ENCODE results near the gene CCDC7. TPM values are rescaled to one million over a fixed set of nuclear protein-coding genes. Genes with fewer than 3 reads are reported as not detected.

Gene CCDC7
- total RNA-seq, 1 experiment from 2014 or later, result 1.9 TPM

- ChIA-PET CTCF (no interaction called here), POLR2A (no interaction called here)
- peaks cover 15% of the 10 kb centered on the region for H3K9me3 Mint-ChIP-seq
- no peak for TF ChIP-seq ZBTB21 (CRISPR knock-in tag; IDR thresholded peaks at IDR 0.05; ENCODE audit: borderline replicate concordance)
- TF ChIP-seq ZNF281 (CRISPR knock-in tag; IDR thresholded peaks at IDR 0.05), result no peak
- TF ChIP-seq CREM (CRISPR knock-in tag; IDR thresholded peaks at IDR 0.05), result no peak
- TF ChIP-seq ZNF396 (CRISPR knock-in tag; IDR thresholded peaks at IDR 0.05; ENCODE audit: borderline replicate concordance), result no peak
- TF ChIP-seq USF1 (CRISPR knock-in tag; IDR thresholded peaks at IDR 0.05), result no peak
- TF ChIP-seq ZNF121 (CRISPR knock-in tag; IDR thresholded peaks at IDR 0.05), result no peak
- TF ChIP-seq, protein P1, sequence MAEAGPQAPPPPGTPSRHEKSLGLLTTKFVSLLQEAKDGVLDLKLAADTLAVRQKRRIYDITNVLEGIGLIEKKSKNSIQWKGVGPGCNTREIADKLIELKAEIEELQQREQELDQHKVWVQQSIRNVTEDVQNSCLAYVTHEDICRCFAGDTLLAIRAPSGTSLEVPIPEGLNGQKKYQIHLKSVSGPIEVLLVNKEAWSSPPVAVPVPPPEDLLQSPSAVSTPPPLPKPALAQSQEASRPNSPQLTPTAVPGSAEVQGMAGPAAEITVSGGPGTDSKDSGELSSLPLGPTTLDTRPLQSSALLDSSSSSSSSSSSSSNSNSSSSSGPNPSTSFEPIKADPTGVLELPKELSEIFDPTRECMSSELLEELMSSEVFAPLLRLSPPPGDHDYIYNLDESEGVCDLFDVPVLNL (CRISPR knock-in tag; IDR thresholded peaks at IDR 0.05; ENCODE audit: borderline replicate concordance, low read depth), result no peak
- TF ChIP-seq MYBL2 (CRISPR knock-in tag; IDR thresholded peaks at IDR 0.05), result no peak
- TF ChIP-seq ZNF219 (CRISPR knock-in tag; IDR thresholded peaks at IDR 0.05; ENCODE audit: borderline replicate concordance), result no peak
- TF ChIP-seq, protein P2, sequence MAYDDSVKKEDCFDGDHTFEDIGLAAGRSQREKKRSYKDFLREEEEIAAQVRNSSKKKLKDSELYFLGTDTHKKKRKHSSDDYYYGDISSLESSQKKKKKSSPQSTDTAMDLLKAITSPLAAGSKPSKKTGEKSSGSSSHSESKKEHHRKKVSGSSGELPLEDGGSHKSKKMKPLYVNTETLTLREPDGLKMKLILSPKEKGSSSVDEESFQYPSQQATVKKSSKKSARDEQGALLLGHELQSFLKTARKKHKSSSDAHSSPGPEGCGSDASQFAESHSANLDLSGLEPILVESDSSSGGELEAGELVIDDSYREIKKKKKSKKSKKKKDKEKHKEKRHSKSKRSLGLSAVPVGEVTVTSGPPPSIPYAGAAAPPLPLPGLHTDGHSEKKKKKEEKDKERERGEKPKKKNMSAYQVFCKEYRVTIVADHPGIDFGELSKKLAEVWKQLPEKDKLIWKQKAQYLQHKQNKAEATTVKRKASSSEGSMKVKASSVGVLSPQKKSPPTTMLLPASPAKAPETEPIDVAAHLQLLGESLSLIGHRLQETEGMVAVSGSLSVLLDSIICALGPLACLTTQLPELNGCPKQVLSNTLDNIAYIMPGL (CRISPR knock-in tag; IDR thresholded peaks at IDR 0.05), result no peak
- TF ChIP-seq SP1 (CRISPR knock-in tag; conservative IDR thresholded peaks at IDR 0.05), result no peak
- TF ChIP-seq USF2 (CRISPR knock-in tag; IDR thresholded peaks at IDR 0.05), result no peak
- TF ChIP-seq ZNF512 (CRISPR knock-in tag; IDR thresholded peaks at IDR 0.05; ENCODE audit: borderline replicate concordance), result no peak
- H3K4me3 Mint-ChIP-seq, result no peak overlapping the region
- DNase-seq (ENCODE audit: low spot score) (no peak), ATAC-seq (no peak)
- no peak overlapping the region for H3K27ac Mint-ChIP-seq
- no peaks in the 10 kb centered on the region for H3K27me3 Mint-ChIP-seq (ENCODE audit: low read depth)
- H3K36me3 Mint-ChIP-seq, result no peaks in the 10 kb centered on the region
- H3K4me1 Mint-ChIP-seq, result peaks cover 6% of the 10 kb centered on the region
These were observed 94.9 kb downstream of the CCDC7 start for GRCh38 chr10:32540691-32541470.

GRCh38 chr10:32548208-32548607 lies 102.3 kb downstream of the CCDC7 start:
- ChIA-PET CTCF (no interaction called here), POLR2A (no interaction called here)
- Mint-ChIP-seq H3K4me3 (no peak overlapping the region), H3K27me3 (ENCODE audit: low read depth) (no peaks in the 10 kb centered on the region), H3K27ac (no peak overlapping the region), H3K9me3 (peaks cover 19% of the 10 kb centered on the region), H3K4me1 (no peaks in the 10 kb centered on the region), H3K36me3 (no peaks in the 10 kb centered on the region)
- ATAC-seq (no peak), DNase-seq (ENCODE audit: low spot score) (no peak)
- TF ChIP-seq ZNF121 (CRISPR knock-in tag; IDR thresholded peaks at IDR 0.05), result no peak
- TF ChIP-seq TCF7 (CRISPR knock-in tag; IDR thresholded peaks at IDR 0.05; ENCODE audit: low read depth), result no peak
- TF ChIP-seq EMX1 (CRISPR knock-in tag; IDR thresholded peaks at IDR 0.05), result no peak
- TF ChIP-seq, protein P3, sequence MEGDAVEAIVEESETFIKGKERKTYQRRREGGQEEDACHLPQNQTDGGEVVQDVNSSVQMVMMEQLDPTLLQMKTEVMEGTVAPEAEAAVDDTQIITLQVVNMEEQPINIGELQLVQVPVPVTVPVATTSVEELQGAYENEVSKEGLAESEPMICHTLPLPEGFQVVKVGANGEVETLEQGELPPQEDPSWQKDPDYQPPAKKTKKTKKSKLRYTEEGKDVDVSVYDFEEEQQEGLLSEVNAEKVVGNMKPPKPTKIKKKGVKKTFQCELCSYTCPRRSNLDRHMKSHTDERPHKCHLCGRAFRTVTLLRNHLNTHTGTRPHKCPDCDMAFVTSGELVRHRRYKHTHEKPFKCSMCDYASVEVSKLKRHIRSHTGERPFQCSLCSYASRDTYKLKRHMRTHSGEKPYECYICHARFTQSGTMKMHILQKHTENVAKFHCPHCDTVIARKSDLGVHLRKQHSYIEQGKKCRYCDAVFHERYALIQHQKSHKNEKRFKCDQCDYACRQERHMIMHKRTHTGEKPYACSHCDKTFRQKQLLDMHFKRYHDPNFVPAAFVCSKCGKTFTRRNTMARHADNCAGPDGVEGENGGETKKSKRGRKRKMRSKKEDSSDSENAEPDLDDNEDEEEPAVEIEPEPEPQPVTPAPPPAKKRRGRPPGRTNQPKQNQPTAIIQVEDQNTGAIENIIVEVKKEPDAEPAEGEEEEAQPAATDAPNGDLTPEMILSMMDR (IDR thresholded peaks at IDR 0.05), result no peak
- no peak for TF ChIP-seq KAT7 (CRISPR knock-in tag; IDR thresholded peaks at IDR 0.05; ENCODE audit: borderline replicate concordance)
- no peak for TF ChIP-seq AR (CRISPR knock-in tag; IDR thresholded peaks at IDR 0.05)
